Fibroblast of skin of right quadriceps (primary cell): ENCODE results near the gene ZNF865.
A peak's percentile ranks its signal among the peaks of the same experiment; 100 is the strongest.

Source experiments
- DNase-seq: peaks from one replicate; pipeline ENCODE4 v3.0.0-alpha.2; 2013

ZNF865 gene

GRCh38 chr19:55588738-55589137 lies 16.7 kb upstream of the ZNF865 start:
- no peak for DNase-seq

DNA sequence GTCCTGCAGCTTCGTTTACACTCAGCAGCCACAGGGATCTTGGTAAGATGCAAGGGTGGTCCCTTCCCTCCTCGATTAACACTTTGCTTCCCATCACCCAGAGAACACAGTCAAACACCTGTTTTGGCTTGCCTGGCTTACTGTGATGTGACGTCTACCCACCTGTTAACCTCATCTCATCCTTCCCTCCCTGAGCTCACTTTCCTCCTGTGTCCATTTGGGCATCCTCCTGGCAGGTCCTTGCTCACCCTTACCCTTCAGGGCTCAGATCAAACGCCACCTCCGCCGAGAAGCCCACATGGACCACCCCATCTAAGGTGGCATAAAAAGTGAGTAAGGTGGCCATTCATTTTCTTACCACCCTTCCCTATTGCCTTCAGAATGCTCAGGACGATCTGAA lies 15.3 kb upstream of the ZNF865 start:
- no peak for DNase-seq

DNA sequence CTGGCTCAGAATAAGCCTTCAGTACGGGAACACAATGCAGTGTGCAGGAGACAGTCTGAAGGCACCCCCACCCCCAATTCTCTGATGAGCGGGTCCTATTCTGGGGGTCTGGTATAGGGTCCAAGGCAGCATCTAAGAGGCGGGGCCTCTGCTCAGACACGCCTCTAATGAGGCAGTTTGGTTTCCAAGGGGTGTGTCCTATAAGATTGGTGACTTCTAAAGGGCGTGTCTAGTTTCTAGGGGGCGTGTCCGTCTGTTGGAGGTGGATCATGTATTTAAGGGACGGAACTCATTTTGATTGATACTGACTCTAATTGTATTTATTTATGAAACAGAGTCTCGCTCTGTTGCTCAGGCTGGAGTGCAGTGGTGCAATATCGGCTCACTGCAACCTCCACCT lies 14.8 kb upstream of the ZNF865 start:
- no peak for DNase-seq

DNA sequence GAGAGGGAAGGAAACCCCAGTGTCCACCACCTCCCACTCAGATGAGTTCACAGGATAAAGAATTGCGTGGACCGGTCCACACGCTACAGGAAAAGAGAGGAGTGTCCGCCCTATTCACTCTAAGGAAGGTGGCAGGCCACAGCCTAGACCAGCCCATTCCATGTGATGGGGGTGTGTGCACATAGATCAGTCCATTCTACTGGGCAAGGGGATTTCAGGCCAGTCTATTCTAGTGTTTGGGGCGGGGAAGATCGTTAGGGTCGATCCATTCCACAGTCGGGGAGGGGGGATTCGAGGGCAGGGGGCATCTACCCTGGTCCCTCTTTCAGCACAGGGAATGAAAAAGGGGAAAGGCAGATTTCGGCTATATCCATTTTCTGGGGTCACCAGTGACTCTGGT lies 13.9 kb upstream of the ZNF865 start:
- DNase-seq = no peak

DNA sequence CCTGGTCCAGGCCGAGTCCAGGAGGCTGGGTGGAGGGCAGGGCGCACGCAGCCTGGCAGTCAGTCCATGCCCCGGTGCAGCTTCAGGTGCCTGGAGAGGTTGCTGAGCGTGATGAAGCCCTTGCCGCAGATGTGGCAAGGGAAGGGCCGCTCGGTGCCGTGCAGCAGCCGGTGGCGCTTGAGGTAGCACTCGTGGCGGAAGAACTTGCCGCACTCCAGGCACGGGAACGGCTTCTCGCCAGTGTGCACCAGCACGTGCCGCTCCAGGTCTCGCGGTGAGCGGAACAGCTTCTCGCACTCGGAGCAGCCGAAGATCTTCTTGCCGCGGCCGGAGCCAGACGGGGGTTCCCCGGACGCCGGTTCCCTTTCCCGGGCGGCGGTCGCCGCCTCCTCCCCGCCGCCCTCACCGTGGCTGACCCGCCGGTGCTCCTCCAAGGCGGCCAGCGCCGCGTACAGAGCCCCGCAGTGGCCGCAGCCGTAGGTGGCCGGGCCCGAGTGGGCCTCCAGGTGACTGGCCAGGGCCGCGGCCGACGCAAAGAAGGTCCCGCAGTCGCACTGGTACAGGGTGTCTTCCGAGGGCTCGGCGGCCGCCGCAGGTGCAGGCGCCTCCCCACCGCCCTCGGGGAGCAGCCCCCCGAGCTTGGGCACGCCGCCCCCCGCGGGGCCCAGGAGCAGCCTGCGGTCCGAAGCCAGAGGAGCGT lies 12.9 kb upstream of the ZNF865 start:
- no peak for DNase-seq

DNA sequence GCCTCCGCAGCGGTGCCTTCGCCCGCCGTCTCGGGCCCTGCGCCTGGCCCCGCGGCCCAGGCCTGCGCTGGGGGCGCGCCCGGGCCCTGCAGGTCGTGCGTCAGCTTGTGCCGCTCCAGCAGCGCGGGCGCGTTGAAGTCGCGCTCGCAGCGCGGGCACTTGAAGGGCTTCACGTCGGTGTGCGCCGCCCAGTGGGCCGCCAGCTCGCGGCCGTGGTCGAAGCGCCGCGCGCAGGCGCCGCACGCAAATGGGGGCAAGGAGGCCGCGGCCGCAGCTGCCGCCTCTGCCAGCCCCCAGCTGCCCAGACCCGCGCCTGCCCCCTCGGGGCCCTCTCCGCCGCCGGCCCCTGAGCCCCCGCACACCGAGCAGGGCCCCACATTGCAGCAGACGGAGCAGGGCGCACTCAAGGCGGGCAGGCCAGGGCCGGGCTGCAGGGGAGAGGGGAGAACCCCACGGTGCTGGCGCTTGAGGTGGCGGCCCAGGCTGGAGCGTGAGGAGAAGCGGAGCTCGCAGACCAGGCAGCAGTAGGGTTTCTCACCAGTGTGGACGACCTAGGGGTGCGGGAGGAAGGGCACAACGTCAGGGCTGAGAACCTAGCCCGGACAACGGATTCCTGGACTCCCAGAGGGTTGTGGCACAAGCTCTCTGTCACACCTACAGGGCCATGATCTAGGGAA lies 12.2 kb upstream of the ZNF865 start:
- DNase-seq = no peak

GRCh38 chr19:55594996-55595545 lies 10.4 kb upstream of the ZNF865 start:
- DNase-seq = no peak

- no peak for DNase-seq
Measured at GRCh38 chr19:55596304-55596703, 9.1 kb upstream of the ZNF865 start.

DNA sequence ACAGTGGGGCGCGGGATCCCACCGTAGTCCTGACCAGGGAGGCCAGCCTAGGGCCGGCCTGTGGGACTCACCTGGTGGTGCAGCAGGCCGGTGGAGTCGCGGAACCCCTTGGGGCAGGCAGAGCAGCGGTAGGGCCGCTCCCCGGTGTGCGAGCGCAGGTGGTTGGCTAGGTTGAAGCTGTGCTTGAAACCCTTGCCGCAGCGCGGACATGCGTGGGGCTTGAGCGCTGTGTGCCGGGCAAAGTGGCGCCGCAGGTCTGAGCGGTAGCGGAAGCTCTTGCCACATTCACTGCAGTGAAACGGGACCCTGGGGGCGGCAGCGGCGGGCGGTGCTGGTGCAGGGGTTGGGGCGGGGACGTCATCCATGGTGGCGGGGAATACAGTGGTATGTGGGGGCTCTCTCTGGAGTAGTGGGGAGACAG lies 7.9 kb upstream of the ZNF865 start:
- no peak for DNase-seq

DNA sequence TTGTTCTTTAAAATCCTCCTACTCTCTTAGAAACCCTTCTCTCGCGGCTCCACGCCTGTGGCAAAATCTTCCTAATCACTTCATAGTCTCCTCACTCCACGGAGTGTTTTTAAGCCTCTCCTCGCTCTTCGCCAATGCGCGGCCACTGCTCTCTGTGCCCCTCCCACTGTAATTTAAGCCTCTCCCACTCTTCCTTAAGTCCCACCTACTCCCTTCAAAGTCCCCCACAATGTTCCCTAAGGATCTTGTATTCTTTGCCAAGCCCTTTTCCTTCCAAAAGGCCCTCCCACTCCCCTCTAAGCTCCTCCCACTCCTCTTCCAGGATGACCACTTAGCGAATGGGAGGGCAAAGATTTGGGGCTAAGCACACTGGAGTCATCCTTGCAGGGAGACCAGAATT lies 7.4 kb upstream of the ZNF865 start:
- no peak for DNase-seq

- peak; percentile 96 for DNase-seq
Measured at GRCh38 chr19:55598719-55599467, 6.6 kb upstream of the ZNF865 start.

GRCh38 chr19:55599468-55599841 lies 6.0 kb upstream of the ZNF865 start, which contains the start of gene FIZ1:
FIZ1 (minus strand) TSS chr19:55599517; CDS start chr19:55597865, 1,652 bp downstream.
- DNase-seq = peak; percentile 99

DNA sequence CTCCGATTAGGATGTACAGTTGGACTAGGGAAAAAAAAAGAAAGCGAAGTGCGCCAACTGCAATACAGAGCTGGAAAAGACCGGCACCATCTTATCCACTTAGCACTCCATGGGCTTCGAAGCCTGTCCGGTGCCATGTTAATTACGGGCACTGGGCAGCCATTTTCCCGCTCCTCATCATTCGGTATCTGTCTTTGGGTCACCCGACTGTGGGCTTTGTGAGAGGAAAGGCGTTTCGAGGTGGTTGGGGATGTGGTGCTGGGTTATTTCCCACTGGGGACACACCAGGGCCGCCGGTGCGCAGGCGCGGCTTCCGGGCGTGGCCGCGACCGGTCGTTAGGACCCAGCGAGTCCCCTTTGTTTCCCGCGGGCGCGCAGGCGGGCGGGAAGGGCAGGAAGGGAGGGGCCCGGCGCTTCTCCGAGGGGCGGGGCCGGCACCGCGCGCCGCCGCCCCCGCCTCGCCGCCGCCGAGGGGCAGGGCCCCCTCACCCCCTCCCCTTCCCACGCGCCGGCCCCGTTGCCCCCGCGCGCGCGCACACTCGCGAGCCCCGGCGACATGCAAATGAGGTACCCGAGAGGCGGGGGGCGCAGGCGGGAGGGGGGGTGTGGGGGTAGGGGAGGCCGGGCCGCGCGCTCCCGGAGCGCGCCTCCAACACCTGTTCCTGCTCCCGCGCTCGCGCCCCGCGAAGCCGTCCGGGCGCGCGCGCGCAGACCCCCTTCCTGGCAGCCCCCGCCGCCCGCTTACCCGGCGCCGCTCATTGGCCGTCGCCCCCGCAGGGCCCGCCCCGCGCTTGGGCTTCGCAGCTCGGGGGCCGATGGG lies 5.4 kb upstream of the ZNF865 start, which contains the start of gene ZNF524:
TSS of gene ZNF524 (plus strand) at position 447 of the 820 bp plus-strand sequence. CDS start 1,825 bp downstream, outside the sequence.
- DNase-seq = peak; percentile 90

DNA sequence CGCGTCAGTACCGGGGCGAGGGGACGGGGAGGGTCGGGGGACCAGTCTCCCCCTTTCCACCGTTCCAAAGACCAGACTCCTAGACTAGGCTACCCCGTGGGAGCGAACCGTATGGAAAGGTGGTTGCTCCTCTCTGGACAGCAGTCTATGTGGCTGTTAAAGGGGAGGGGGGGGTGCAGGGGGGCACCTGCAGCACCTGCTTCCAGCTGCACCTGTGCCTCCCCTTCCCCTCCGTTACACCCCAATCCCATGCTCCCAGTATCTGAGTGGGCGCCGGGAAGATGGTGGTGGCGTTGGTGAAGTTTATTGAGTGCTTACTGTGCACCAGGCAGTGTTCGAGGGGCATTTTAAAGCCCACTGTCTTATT lies 4.8 kb upstream of the ZNF865 start:
- DNase-seq = no peak

DNA sequence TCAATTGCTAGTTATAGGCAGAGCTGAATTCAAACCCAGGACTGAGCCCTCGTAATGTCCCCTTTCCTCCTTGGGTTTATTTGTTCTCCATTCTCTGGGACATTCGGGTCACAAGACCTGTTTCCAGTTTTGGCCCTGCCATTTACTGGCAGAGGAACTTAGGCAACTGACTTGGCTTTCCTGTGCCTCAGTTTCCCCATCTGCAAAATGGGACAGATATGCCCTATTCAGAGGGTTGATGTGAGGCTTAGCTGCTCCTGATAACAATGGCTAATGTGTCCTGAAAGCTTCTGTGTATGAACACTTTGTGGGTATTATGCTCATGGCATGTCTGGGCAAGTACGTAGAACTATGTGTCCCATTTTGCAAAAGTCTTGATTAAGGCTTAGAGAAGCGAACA lies 4.4 kb upstream of the ZNF865 start:
- DNase-seq = no peak

- no peak for DNase-seq
Measured at GRCh38 chr19:55602104-55603001, 3.1 kb upstream of the ZNF865 start.

DNA sequence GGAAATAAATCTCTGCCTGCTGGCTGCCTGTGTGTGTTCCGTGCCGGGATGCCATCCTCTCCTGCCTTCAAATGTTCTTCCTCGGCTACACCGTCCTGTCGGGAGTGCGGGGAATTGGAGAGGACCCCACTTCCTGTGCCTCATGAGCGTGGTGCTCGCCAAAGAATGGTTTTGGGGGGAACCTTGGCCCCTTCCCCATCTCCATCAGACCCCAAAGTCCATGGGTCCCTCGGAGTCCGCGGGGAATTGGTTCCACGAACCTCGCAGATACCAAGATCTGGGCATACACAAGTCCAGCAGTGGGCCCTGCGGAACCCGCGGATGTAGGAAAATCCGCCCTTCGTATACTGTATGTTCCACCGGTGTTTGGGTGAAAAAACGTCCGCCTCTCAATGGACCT lies 2.3 kb upstream of the ZNF865 start:
- DNase-seq = no peak

GRCh38 chr19:55603581-55604292 lies 1.7 kb upstream of the ZNF865 start:
- DNase-seq = no peak

DNA sequence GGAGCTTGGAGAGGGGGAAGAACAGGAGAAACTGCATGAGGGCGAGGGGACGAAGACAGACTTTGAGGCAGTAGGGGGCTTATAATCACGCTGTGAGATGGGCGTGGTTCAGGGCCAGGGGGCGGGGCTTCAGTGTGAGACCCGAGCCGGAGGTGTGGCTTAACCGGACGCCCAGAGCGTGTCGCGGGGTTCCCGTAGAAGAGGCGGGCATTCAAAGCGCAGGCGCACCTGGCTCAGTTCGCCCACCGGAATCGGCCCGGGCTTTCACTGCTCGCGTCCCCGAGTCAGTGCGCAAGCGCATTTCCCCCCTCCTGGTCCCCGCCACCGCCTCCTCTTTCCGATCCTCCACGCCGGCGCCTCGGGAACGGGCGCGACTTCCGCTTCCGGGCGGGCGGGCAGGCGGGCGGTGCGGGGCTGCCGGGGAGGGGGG lies 225 bp upstream of the ZNF865 start:
- DNase-seq = peak; percentile 98

GRCh38 chr19:55606471-55606787 lies 982 bp downstream of the ZNF865 start:
- DNase-seq = no peak

- no peak for DNase-seq
Measured at GRCh38 chr19:55606817-55607216, 1.4 kb downstream of the ZNF865 start.
